K562 (cell line): ENCODE data around the gene PACSIN2. TPM values are rescaled to one million over a fixed set of nuclear protein-coding genes. Genes with fewer than 3 reads are reported as not detected.

Experiments used
- ARID4B ChIP-seq: sonication (generic); formaldehyde crosslinking; IDR thresholded peaks from 2 replicates; pipeline ENCODE4 v1.8.0; 2022; ENCODE audit warnings: mild to moderate bottlenecking, missing genetic modification reagents
- CHAMP1 ChIP-seq: fragments of 450-650 bp; IDR thresholded peaks from 2 replicates; pipeline ENCODE4 v1.6.1; 2016; ENCODE audit warnings: mild to moderate bottlenecking
- ELK1 ChIP-seq: sonication (generic); formaldehyde crosslinking; IDR thresholded peaks from 2 replicates; pipeline ENCODE4 v1.8.1; 2022; ENCODE audit warnings: missing genetic modification reagents
- HCFC1 ChIP-seq: IDR thresholded peaks from 2 replicates; pipeline ENCODE4 v1.6.1; 2012; ENCODE audit warnings: low read depth, low read length, improper control_type of control experiment
- MAX ChIP-seq: sonication (generic); formaldehyde crosslinking; IDR thresholded peaks from 2 replicates; pipeline ENCODE4 v1.9.0; 2022; ENCODE audit warnings: mild to moderate bottlenecking, missing genetic modification reagents
- MCM7 ChIP-seq, 2 experiments: fragments of 450-650 bp; IDR thresholded peaks; 2 replicates each; pipeline ENCODE4 v1.6.1; 2016 to 2018
- STAT5B ChIP-seq: fragments of 250-450 bp; sonication (Bioruptor Pico); IDR thresholded peaks from 2 replicates; pipeline ENCODE4 v1.8.0; 2021; ENCODE audit warnings: mild to moderate bottlenecking, inconsistent platforms
- THRAP3 ChIP-seq: fragments of 450-650 bp; IDR thresholded peaks from 2 replicates; pipeline ENCODE4 v1.6.1; 2016; ENCODE audit warnings: mild to moderate bottlenecking, inconsistent platforms, borderline replicate concordance
- YY1 ChIP-seq, 3 experiments: IDR thresholded peaks; 2 replicates each; pipeline ENCODE4 v1.6.1; 2011; ENCODE audit warnings: low read length in 2 of 3, mild to moderate bottlenecking in 2 of 3, moderate library complexity in 2 of 3, borderline replicate concordance in 1 of 3, control low read depth in 1 of 3, low read depth in 1 of 3; ENCODE audit not compliant: insufficient read depth in 3 of 3, insufficient replicate concordance in 2 of 3, control insufficient read depth in 1 of 3, insufficient read length in 1 of 3; ENCODE audit errors: extremely low read depth in 1 of 3
- ZBTB12 ChIP-seq: fragments of 250-450 bp; sonication (Bioruptor Pico); IDR thresholded peaks from 2 replicates; pipeline ENCODE4 v1.4.0; 2020
- ZC3H4 ChIP-seq: sonication (generic); formaldehyde crosslinking; IDR thresholded peaks from 2 replicates; pipeline ENCODE4 v1.9.0; 2021; ENCODE audit warnings: missing genetic modification reagents, borderline replicate concordance
- ZNF639 ChIP-seq, 2 experiments: fragments of 200-800 bp in 1 of 2; sonication (Bioruptor generic) in 1 of 2; sonication (generic) in 1 of 2; formaldehyde crosslinking in 1 of 2; IDR thresholded peaks in 1 of 2; conservative IDR thresholded peaks in 1 of 2; 2 replicates each; pipeline versions ENCODE4 v1.5.0 to v1.6.1; 2016 to 2020; ENCODE audit warnings: missing compliant biosample characterization in 1 of 2, missing genetic modification characterization in 1 of 2, missing genetic modification reagents in 1 of 2
- polyA plus RNA-seq, 8 experiments: library from polyadenylated mRNA; depleted of rRNA in 4 of 8; stranded (reverse) in 5 of 8; unstranded in 3 of 8; fragments of >200 nt; fragmentation: Nextera tagmentation in 2 of 8; fragmentation: Illumina TruSeq in 1 of 8; extraction: Ambion mirVana in 2 of 8; extraction: Trizol in 1 of 8; gene quantifications; 2 replicates each; pipeline versions ENCODE4 v1.2.1 to v1.2.3, GENCODE V29; 2011 to 2014; ENCODE audit warnings: inconsistent platforms in 1 of 8, missing spikeins in 1 of 8
- total RNA-seq, 7 experiments: library from RNA; depleted of rRNA in 6 of 7; stranded (reverse); fragments of >200 nt in 6 of 7; fragmentation: Illumina TruSeq in 2 of 7; extraction: Trizol in 2 of 7; gene quantifications; 2 replicates each; pipeline versions ENCODE4 v1.2.1 to v1.2.3, GENCODE V29; 2011 to 2021; ENCODE audit warnings: low replicate concordance in 1 of 7

Gene PACSIN2
- total and polyA plus RNA-seq, 9 of the 15 experiments (the other 6 are each of a cell fraction or from before 2014, with no cell fraction given): 0.45 to 45.1 (median 23.9) TPM

- TF ChIP-seq ZC3H4 (CRISPR knock-in tag) (no peak), THRAP3 (no peak), MAX (no peak), ARID4B (no peak), MCM7 (IDR thresholded peaks at IDR 0.05) (no peak), CHAMP1 (no peak), ZBTB12 (CRISPR knock-in tag) (no peak), YY1 (IDR thresholded peaks at IDR 0.05; ENCODE audit: borderline replicate concordance in 1 of 3, control insufficient read depth in 1 of 3, extremely low read depth in 1 of 3, insufficient read depth in 3 of 3, insufficient read length in 1 of 3, insufficient replicate concordance in 2 of 3, low read depth in 1 of 3, low read length in 2 of 3) (no peak), HCFC1 (no peak), ELK1 (CRISPR knock-in tag) (no peak), ZNF639 (CRISPR knock-in tag; conservative IDR thresholded peaks at IDR 0.05 in 1 of 2, IDR thresholded peaks at IDR 0.05 in 1 of 2) (no peak), STAT5B (CRISPR knock-in tag) (no peak)
Observed at GRCh38 chr22:42939451-42939881, 75.5 kb downstream of the PACSIN2 start (continued).
